GM21526 (cell line): ENCODE data around the gene FAM167B.

Experiments
- ATAC-seq: cut with Tn5 transposase; IDR thresholded peaks from one replicate; pipeline ENCODE4 v1.9.1; 2021; ENCODE audit warnings: moderate library complexity; ENCODE audit not compliant: unreplicated experiment, low FRiP score

Gene FAM167B

GRCh38 chr1:32221980-32222755 lies 24.9 kb upstream of the FAM167B start, which contains the start of the genes EIF3I and TMEM234:
TSS of gene EIF3I (plus strand) at chr1:32222407. CDS start at chr1:32222442, 35 bp downstream.
TSS of gene TMEM234 (minus strand) at chr1:32222353. CDS start at chr1:32222322, 31 bp downstream.
- ATAC-seq: peak; percentile 89

GRCh38 chr1:32223683-32224082 lies 23.3 kb upstream of the FAM167B start:
- ATAC-seq: no peak

DNA sequence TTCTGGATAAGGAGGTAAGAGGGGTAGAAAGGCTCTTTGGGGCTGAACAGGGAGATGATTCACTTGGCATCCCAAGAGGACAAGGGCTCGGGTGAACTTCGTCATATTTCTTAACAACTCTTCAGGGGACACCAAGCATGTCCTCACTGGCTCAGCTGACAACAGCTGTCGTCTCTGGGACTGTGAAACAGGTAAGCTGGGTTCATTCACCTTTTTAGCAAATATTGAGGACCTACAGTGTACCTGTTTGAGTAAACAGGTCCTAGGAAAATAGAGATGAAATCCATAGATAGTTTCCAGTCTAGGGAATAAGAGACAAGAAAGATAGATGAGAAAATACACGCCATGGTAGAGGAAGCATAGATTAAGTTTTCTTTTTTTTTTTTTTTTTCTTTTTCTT lies 22.7 kb upstream of the FAM167B start:
- ATAC-seq: no peak

- ATAC-seq: no peak
Measured at GRCh38 chr1:32228771-32229170, 18.3 kb upstream of the FAM167B start.

GRCh38 chr1:32231843-32232432 lies 15.1 kb upstream of the FAM167B start:
- no peak for ATAC-seq

- no peak for ATAC-seq
Measured at GRCh38 chr1:32232558-32233304, 14.3 kb upstream of the FAM167B start.

GRCh38 chr1:32234792-32235191 lies 12.2 kb upstream of the FAM167B start:
- ATAC-seq: no peak

- no peak for ATAC-seq
Measured at GRCh38 chr1:32239337-32239736, 7.7 kb upstream of the FAM167B start.

- no peak for ATAC-seq
Measured at GRCh38 chr1:32239790-32240139, 7.3 kb upstream of the FAM167B start.

- ATAC-seq: no peak
Measured at GRCh38 chr1:32240140-32240951, 6.7 kb upstream of the FAM167B start.

DNA sequence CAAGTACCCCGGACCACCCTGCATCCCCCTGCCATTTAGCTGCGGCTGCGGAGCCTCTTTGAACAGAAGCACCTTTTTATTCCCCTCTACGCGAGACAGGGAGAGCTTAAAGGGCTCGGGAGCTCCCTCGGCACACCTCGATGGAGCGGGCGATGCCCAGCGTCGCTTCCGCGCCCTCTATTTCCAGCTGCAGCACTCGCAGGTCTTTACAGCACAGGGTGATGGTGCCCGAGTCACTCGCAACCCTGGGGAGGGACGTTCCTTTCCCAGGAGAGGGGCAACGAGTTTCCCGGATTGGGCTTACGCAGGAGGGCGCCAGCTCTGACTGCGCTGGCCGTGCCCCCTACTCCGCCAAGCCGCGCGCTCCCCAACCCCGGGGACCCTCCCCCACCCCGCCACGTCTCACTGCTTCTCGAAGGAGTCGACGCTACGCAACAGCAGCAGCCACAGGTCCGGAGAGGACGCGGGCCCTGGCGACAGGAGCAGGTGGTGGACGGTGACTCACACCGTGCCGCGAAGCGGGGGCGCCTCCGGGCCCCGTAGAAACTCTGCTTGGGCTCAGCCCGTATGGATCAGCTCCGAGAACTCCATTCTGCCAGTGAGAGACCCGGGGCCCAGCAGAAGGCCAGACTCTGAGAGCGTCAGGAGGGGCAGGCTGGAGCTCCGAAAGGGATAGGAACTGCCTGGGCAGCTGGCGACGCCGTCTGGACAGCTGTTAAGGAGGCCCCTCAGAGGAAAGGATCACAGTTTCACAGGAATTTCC lies 5.8 kb upstream of the FAM167B start:
- ATAC-seq: no peak

GRCh38 chr1:32242341-32242851 lies 4.6 kb upstream of the FAM167B start:
- ATAC-seq: no peak

DNA sequence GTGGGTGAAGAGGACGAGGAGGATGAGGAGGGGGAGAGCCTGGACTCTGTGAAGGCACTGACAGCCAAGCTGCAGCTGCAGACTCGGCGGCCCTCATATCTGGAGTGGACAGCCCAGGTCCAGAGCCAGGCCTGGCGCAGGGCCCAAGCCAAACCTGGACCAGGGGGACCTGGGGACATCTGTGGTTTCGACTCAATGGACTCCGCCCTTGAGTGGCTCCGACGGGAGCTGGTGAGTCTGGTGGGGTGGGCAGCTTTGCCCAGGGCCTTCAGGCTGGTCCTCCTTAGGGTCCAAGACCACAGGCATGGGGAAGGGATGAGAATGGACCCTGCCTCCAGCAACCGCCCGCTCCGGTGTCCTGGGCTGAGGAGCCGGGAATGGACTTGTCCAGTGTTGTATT lies 430 bp downstream of the FAM167B start:
- ATAC-seq: no peak

GRCh38 chr1:32247983-32248889 lies 1.2 kb downstream of the FAM167B start:
- ATAC-seq: no peak

DNA sequence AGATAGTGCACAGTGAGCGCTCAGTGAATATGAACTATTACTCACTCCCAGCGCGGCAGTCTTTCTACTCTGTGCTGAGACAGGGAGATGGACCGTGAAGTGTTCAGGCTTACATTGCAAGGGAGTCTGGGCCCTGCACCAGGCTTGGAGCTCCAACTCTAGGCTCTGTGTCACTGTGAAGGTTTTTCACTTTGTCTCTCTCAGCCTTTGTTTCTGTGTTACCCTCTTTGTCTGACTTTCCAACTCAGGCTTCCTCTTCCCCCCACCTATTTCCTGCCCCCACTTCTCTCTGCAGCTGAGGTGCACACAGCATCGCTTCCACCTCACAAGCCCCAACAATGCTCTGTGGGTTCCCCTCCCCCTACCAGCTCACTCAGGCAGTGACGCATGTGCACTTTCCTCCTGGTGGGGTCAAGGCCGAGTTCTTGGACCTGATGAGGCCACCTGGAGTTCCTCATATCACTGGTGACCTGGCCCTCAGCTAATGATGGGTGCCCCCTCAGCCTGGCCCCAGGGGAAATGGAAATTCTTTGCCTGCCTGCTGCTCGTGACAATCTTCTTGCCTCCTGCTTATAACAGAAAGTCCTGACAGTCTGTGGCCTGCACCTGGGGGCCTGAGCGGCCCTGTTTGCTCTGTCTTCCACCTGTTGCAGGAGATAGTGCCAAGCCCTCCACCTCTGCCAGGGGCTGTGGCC lies 3.0 kb downstream of the FAM167B start:
- peak; percentile 39 for ATAC-seq

- ATAC-seq: no peak
Measured at GRCh38 chr1:32250893-32251716, 4.1 kb downstream of the FAM167B start, which contains the start of gene LCK. TSS of gene LCK (plus strand) at chr1:32251265. CDS start at chr1:32274330, 23,065 bp downstream.
